ENCODE measurements around the gene CORO6. TPM values are rescaled to one million over a fixed set of nuclear protein-coding genes. Genes with fewer than 3 reads are reported as not detected.

Gene CORO6
- total and polyA plus RNA-seq, 2 of the 13 experiments (the other 11 are each of a cell fraction or from before 2014, with no cell fraction given) = 0.42 to 0.82 TPM

DNA sequence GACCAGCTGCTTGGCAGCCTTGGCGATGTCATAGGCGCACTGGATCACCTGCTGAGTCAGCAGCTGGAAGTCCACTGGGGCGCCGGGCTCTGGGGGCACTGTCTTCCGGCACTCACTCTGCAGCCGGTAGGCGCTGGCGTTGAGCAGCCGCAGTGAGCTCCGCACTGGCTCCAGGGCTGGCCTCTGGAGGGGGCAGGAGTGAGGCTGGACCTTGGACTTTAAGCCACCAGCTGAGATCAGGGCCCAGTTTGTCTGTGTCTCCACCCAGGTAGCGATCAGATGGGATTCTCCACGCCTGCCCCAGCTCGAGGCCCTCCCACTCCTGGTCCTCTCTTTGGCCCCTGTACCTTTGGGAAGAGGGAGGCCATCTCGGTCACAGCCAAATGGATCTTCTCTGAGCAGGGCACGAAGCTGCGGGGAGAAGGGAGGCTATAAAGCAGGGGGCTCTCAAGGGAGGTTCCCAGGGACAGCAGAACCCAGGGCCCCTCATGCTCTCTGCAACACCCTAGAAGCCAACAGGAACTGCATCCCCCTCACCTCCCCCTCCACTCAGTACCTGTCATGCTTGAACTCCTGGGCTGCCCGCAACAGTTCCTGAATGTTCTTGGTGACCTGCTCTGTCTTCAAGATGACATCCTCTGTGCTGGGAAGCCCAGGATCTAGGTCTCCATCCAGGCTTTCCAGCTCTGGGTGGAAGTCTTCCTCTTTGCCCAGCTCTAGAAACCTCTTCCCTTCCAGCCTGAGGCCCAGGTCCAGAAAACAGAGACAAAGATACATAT, 47.8 kb downstream of the CORO6 start (continued):
- TF ChIP-seq, protein P1, sequence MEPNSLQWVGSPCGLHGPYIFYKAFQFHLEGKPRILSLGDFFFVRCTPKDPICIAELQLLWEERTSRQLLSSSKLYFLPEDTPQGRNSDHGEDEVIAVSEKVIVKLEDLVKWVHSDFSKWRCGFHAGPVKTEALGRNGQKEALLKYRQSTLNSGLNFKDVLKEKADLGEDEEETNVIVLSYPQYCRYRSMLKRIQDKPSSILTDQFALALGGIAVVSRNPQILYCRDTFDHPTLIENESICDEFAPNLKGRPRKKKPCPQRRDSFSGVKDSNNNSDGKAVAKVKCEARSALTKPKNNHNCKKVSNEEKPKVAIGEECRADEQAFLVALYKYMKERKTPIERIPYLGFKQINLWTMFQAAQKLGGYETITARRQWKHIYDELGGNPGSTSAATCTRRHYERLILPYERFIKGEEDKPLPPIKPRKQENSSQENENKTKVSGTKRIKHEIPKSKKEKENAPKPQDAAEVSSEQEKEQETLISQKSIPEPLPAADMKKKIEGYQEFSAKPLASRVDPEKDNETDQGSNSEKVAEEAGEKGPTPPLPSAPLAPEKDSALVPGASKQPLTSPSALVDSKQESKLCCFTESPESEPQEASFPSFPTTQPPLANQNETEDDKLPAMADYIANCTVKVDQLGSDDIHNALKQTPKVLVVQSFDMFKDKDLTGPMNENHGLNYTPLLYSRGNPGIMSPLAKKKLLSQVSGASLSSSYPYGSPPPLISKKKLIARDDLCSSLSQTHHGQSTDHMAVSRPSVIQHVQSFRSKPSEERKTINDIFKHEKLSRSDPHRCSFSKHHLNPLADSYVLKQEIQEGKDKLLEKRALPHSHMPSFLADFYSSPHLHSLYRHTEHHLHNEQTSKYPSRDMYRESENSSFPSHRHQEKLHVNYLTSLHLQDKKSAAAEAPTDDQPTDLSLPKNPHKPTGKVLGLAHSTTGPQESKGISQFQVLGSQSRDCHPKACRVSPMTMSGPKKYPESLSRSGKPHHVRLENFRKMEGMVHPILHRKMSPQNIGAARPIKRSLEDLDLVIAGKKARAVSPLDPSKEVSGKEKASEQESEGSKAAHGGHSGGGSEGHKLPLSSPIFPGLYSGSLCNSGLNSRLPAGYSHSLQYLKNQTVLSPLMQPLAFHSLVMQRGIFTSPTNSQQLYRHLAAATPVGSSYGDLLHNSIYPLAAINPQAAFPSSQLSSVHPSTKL (CRISPR knock-in tag; IDR thresholded peaks at IDR 0.05) = peak; percentile 77
- TF ChIP-seq ZNF878 (CRISPR knock-in tag; IDR thresholded peaks at IDR 0.05) = 0 out of 2 replicates have a peak, but pooled peaks have one; percentile 12
- TF ChIP-seq, protein P2, sequence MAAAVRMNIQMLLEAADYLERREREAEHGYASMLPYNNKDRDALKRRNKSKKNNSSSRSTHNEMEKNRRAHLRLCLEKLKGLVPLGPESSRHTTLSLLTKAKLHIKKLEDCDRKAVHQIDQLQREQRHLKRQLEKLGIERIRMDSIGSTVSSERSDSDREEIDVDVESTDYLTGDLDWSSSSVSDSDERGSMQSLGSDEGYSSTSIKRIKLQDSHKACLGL (CRISPR knock-in tag; IDR thresholded peaks at IDR 0.05) = no peak; the same call in 1 of the 2 replicates
- no peak for TF ChIP-seq ZNF547 (CRISPR knock-in tag; IDR thresholded peaks at IDR 0.05)
- TF ChIP-seq, protein P3, sequence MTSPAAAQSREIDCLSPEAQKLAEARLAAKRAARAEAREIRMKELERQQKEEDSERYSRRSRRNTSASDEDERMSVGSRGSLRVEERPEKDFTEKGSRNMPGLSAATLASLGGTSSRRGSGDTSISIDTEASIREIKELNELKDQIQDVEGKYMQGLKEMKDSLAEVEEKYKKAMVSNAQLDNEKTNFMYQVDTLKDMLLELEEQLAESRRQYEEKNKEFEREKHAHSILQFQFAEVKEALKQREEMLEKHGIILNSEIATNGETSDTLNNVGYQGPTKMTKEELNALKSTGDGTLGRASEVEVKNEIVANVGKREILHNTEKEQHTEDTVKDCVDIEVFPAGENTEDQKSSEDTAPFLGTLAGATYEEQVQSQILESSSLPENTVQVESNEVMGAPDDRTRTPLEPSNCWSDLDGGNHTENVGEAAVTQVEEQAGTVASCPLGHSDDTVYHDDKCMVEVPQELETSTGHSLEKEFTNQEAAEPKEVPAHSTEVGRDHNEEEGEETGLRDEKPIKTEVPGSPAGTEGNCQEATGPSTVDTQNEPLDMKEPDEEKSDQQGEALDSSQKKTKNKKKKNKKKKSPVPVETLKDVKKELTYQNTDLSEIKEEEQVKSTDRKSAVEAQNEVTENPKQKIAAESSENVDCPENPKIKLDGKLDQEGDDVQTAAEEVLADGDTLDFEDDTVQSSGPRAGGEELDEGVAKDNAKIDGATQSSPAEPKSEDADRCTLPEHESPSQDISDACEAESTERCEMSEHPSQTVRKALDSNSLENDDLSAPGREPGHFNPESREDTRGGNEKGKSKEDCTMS (CRISPR knock-in tag; conservative IDR thresholded peaks at IDR 0.05) = no peak
- peak; percentile 76 for TF ChIP-seq ARNTL (CRISPR knock-in tag; IDR thresholded peaks at IDR 0.05)
- TF ChIP-seq ZNF234 (CRISPR knock-in tag; conservative IDR thresholded peaks at IDR 0.05) = no peak
- TF ChIP-seq KDM5A (IDR thresholded peaks at IDR 0.05; ENCODE audit: borderline replicate concordance, low read length) = no peak
- TF ChIP-seq, protein P4, sequence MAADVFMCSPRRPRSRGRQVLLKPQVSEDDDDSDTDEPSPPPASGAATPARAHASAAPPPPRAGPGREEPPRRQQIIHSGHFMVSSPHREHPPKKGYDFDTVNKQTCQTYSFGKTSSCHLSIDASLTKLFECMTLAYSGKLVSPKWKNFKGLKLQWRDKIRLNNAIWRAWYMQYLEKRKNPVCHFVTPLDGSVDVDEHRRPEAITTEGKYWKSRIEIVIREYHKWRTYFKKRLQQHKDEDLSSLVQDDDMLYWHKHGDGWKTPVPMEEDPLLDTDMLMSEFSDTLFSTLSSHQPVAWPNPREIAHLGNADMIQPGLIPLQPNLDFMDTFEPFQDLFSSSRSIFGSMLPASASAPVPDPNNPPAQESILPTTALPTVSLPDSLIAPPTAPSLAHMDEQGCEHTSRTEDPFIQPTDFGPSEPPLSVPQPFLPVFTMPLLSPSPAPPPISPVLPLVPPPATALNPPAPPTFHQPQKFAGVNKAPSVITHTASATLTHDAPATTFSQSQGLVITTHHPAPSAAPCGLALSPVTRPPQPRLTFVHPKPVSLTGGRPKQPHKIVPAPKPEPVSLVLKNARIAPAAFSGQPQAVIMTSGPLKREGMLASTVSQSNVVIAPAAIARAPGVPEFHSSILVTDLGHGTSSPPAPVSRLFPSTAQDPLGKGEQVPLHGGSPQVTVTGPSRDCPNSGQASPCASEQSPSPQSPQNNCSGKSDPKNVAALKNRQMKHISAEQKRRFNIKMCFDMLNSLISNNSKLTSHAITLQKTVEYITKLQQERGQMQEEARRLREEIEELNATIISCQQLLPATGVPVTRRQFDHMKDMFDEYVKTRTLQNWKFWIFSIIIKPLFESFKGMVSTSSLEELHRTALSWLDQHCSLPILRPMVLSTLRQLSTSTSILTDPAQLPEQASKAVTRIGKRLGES (CRISPR knock-in tag; IDR thresholded peaks at IDR 0.05; ENCODE audit: borderline replicate concordance) = no peak
- TF ChIP-seq FOXK2 (IDR thresholded peaks at IDR 0.05) = no peak
- peak; percentile 46 to 62; a peak in 2 of 4 replicates for TF ChIP-seq EP300 (IDR thresholded peaks at IDR 0.05; ENCODE audit: low read depth in 2 of 2, low read length in 2 of 2)
- TF ChIP-seq EP300 (CRISPR knock-in tag; IDR thresholded peaks at IDR 0.05; ENCODE audit: borderline replicate concordance) = peak; percentile 62
- TF ChIP-seq ZFP36L1 (CRISPR knock-in tag; IDR thresholded peaks at IDR 0.05) = no peak
- TF ChIP-seq RELA (CRISPR knock-in tag; IDR thresholded peaks at IDR 0.05) = no peak
- peak; percentile 69; the same call in 1 of the 2 replicates for TF ChIP-seq ZSCAN31 (CRISPR knock-in tag; IDR thresholded peaks at IDR 0.05; ENCODE audit: low read depth)
- TF ChIP-seq GFI1 (CRISPR knock-in tag; IDR thresholded peaks at IDR 0.05; ENCODE audit: borderline replicate concordance) = no peak
- peak; percentile 47; the same call in 1 of the 2 replicates for TF ChIP-seq KAT7 (CRISPR knock-in tag; IDR thresholded peaks at IDR 0.05; ENCODE audit: borderline replicate concordance)
- peak; percentile 53; the same call in 1 of the 2 replicates for TF ChIP-seq MIER3 (CRISPR knock-in tag; IDR thresholded peaks at IDR 0.05; ENCODE audit: borderline replicate concordance)
- no peak for TF ChIP-seq STAT5B (CRISPR knock-in tag; IDR thresholded peaks at IDR 0.05)
- TF ChIP-seq NFKBIZ (CRISPR knock-in tag; IDR thresholded peaks at IDR 0.05) = peak; percentile 65; the same call in 1 of the 2 replicates
